Peyer's patch (tissue), 4 donors: ENCODE data around the gene ASZ1.

Experiments
- POLR2A ChIP-seq, 2 donors: fragments of 450-650 bp; IDR thresholded peaks; one replicate each; pipeline ENCODE4 v1.5.1; 2017; ENCODE audit warnings: antibody characterized with exemption in 2 of 2, mild to moderate bottlenecking in 2 of 2, moderate library complexity in 2 of 2
- TF ChIP-seq, protein P1 (sequence below), 6 experiments: fragments of 450-650 bp in 4 of 6; fragments of 200-600 bp in 2 of 6; sonication (generic) in 1 of 6; IDR thresholded peaks; one replicate each; pipeline ENCODE4 v1.5.1; 2017 to 2019; ENCODE audit warnings: antibody characterized with exemption in 6 of 6, mild to moderate bottlenecking in 3 of 6, moderate library complexity in 1 of 6

DNA sequence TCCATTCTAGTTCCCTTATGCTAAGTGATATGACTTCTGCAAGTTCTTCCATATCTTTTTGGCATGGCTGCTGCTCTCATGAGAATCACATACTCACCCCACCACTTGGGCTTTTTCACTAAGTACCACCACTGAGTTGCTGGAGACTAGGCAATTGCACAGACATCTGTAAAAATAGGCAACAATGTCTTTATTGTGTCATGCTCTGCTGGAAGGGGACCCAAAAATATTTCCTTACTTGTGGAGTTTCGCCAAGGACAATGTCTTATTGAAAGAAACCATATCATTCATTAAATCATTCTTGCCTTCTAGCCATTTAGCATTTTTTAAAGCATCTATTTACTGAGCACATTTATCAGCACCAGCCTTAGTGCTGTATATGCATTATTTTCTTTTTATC is 17.4 kb upstream of the ASZ1 start:
- TF ChIP-seq, protein P1, sequence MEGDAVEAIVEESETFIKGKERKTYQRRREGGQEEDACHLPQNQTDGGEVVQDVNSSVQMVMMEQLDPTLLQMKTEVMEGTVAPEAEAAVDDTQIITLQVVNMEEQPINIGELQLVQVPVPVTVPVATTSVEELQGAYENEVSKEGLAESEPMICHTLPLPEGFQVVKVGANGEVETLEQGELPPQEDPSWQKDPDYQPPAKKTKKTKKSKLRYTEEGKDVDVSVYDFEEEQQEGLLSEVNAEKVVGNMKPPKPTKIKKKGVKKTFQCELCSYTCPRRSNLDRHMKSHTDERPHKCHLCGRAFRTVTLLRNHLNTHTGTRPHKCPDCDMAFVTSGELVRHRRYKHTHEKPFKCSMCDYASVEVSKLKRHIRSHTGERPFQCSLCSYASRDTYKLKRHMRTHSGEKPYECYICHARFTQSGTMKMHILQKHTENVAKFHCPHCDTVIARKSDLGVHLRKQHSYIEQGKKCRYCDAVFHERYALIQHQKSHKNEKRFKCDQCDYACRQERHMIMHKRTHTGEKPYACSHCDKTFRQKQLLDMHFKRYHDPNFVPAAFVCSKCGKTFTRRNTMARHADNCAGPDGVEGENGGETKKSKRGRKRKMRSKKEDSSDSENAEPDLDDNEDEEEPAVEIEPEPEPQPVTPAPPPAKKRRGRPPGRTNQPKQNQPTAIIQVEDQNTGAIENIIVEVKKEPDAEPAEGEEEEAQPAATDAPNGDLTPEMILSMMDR (IDR thresholded peaks at IDR 0.05): no peak
- no peak for TF ChIP-seq POLR2A (IDR thresholded peaks at IDR 0.05)
